Anterior cingulate cortex (tissue), 58 donors: ENCODE data around the gene MYEOV.

Source experiments
- DNase-seq, 58 donors: peaks; one replicate each; lab custom pipeline; 2025; lab: John Stamatoyannopoulos, UW

The MYEOV gene

GRCh38 chr11:69265210-69265609 is 28.7 kb upstream of the MYEOV start:
- no peak for DNase-seq

GRCh38 chr11:69265911-69266510 is 27.9 kb upstream of the MYEOV start:
- DNase-seq = no peak

- DNase-seq = no peak
Observed at GRCh38 chr11:69267395-69267805, 26.6 kb upstream of the MYEOV start.

- DNase-seq = no peak
Observed at GRCh38 chr11:69268911-69269310, 25.0 kb upstream of the MYEOV start.

GRCh38 chr11:69269388-69269787 is 24.6 kb upstream of the MYEOV start:
- DNase-seq = no peak

GRCh38 chr11:69269926-69270697 is 23.8 kb upstream of the MYEOV start:
- DNase-seq = no peak

GRCh38 chr11:69270941-69271340 is 23.0 kb upstream of the MYEOV start:
- DNase-seq = no peak

- no peak for DNase-seq
Observed at GRCh38 chr11:69272055-69272454, 21.9 kb upstream of the MYEOV start.

- no peak for DNase-seq
Observed at GRCh38 chr11:69272831-69273485, 21.0 kb upstream of the MYEOV start.

GRCh38 chr11:69273571-69273970 is 20.4 kb upstream of the MYEOV start:
- no peak for DNase-seq

- DNase-seq = no peak
Observed at GRCh38 chr11:69274531-69275016, 19.4 kb upstream of the MYEOV start.

- DNase-seq = no peak
Observed at GRCh38 chr11:69275178-69275577, 18.8 kb upstream of the MYEOV start.

- no peak for DNase-seq
Observed at GRCh38 chr11:69276165-69276564, 17.8 kb upstream of the MYEOV start.

GRCh38 chr11:69277074-69277809 is 16.7 kb upstream of the MYEOV start:
- no peak for DNase-seq

GRCh38 chr11:69278091-69278867 is 15.7 kb upstream of the MYEOV start:
- DNase-seq = no peak

- DNase-seq = no peak
Observed at GRCh38 chr11:69280451-69280850, 13.5 kb upstream of the MYEOV start.

GRCh38 chr11:69280994-69281393 is 13.0 kb upstream of the MYEOV start:
- no peak for DNase-seq

GRCh38 chr11:69283446-69283845 is 10.5 kb upstream of the MYEOV start:
- no peak for DNase-seq

GRCh38 chr11:69284081-69284511 is 9.9 kb upstream of the MYEOV start:
- no peak for DNase-seq

GRCh38 chr11:69285091-69285490 is 8.9 kb upstream of the MYEOV start:
- DNase-seq = no peak
